Measurements from ENCODE around the gene LYZL1. TPM values are rescaled to one million over a fixed set of nuclear protein-coding genes. Genes with fewer than 3 reads are reported as not detected.
A peak's percentile ranks its signal among the peaks of the same experiment; 100 is the strongest.

LYZL1 gene
- total and polyA plus RNA-seq, 5 experiments from 2014 or later, result not detected

DNA sequence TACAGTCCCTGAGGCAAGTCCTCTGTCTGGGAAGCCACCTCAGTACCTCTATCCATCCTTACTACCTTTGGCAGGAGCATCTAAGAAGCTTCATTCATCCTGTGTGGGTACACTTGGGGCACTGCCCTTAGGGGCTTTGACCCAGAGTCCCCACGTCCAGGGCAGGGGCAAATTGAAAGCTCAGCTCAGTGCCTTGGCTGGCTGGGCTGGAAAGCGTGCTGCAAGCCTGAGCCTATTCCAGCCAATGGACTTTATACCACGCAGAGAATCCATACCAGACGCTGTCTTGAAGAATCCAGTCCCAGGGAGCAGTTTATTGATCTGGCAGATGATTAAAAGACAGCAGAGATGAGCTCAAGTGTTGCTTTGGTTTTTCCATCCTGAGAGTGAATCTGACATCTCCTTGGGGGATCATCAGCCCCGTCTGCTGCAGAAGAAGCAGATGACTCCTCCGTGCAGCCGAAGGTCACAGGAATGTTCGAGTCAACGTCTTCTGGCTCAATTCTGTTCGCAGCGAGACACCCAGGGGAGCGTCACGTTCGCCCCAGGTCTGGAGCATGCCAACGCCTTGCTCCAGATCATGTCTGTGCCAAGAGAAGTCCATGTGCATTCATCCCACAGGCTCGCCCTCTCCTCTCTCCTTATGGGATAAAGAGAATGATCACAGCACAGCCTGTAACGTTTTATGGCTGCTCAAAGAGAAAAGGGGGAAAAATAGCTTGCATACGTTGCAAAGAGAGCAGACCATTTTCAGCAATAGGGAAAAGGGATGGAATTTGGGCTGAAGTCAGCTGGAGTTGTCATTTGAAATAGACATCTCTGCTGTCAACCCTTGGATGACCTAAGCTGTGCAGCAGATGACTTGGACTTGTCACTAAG lies 35.8 kb upstream of the LYZL1 start:
- Mint-ChIP-seq H3K4me1 (no peaks in the 10 kb centered on the region), H3K27ac (no peak overlapping the region), H3K36me3 (no peaks in the 10 kb centered on the region), H3K27me3 (peaks cover 6 to 61% (median 30%) of the 10 kb centered on the region in 5 donors), H3K9me3 (peaks cover 0 to 3% (median 0%) of the 10 kb centered on the region in 9 donors), H3K4me3 (no peak overlapping the region)
- POLR2A ChIA-PET, result no interaction called here
- DNase-seq, result no peak
- no peak for ATAC-seq

DNA sequence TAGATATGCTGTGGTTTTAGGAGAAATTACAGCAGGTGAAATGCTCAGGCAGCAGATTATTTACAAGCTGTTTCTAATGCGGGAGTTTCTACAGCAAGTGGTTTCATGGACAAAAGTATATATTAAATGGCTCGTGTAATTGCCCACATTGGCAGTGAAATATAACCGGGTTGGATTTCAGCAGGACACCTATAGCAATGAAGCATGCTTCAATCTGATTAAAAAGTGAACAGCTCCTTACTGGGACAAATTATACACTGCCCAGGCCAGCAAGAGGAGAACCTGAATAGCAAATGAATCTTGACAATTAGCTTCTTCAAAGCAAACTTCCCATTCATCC lies 35.2 kb upstream of the LYZL1 start:
- POLR2A ChIA-PET, result no interaction called here
- ATAC-seq (no peak), DNase-seq (no peak)
- Mint-ChIP-seq H3K4me3 (no peak overlapping the region), H3K27ac (no peak overlapping the region), H3K27me3 (peaks cover 6 to 61% (median 30%) of the 10 kb centered on the region in 5 donors), H3K9me3 (peaks cover 0 to 7% (median 0%) of the 10 kb centered on the region in 9 donors), H3K36me3 (no peaks in the 10 kb centered on the region), H3K4me1 (no peaks in the 10 kb centered on the region)

DNA sequence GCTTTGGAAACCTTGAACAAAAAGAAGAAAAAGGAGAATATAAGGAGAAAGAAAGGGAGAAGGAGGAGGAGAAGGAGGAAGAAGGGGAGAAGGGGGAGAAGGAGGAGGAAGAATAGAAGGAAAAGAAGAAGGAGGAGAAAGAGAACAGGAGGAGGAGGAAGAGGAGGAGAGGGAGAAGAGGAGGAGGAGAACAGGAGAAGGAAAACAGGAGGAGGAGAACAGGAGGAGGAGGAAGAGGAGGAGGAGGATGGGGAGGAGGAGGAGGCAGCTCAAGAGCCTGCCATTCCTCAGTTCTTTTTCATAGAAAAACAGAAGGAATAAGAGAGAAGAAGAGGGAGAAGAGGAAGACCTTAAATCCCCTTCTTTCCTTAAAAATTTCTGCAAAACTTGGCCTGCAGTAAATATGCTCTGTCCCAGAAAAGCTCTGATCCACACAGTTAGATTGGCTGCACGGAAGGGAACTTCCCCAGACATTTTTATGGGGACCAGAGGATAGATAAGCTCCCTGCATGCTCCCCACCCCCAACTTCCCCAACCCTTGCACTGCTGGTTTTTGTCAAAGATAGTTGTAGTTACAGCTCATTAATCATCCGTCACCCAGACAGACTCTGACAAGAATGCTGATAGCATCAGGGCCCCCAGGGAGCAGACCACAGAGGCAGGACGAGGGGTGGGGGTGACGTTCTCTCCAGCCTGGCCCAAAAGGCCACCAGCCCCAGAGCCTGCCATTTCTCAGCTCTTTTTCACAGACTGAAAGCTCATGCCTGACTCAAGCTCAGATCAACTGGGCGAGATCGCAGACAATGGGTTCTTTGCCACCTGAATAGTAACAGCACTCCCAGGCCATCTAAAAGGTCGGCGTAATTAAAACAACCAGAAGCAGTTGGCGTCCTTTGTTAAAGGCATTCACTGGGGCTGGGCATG lies 34.5 kb upstream of the LYZL1 start:
- ATAC-seq, result no peak
- H3K4me1 Mint-ChIP-seq, result no peaks in the 10 kb centered on the region
- no peak overlapping the region for H3K27ac Mint-ChIP-seq
- DNase-seq, result no peak
- H3K9me3 Mint-ChIP-seq, result peaks cover 0 to 7% (median 0%) of the 10 kb centered on the region in 9 donors
- no peaks in the 10 kb centered on the region for H3K36me3 Mint-ChIP-seq
- POLR2A ChIA-PET, result no interaction called here
- no peak overlapping the region for H3K4me3 Mint-ChIP-seq
- H3K27me3 Mint-ChIP-seq, result peaks cover 6 to 61% (median 28%) of the 10 kb centered on the region in 5 donors

DNA sequence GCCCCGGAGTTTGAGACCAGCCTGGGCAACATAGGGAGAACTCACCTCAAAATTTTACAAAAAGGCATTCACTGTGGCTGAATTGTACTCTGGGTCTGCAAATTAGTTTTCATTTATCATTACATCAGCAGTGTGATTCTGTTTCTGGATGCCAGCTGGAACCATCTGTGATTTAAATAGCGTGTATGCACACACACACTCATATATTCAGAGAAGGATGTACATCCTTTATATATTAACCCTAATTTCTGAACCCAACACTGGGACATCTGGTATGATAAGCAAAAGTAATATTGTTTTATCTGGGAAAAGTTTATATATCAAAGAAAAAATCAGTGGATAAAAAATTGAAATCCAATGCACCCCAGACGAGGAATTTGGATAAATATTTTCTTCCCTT lies 33.8 kb upstream of the LYZL1 start:
- H3K36me3 Mint-ChIP-seq, result no peaks in the 10 kb centered on the region

DNA sequence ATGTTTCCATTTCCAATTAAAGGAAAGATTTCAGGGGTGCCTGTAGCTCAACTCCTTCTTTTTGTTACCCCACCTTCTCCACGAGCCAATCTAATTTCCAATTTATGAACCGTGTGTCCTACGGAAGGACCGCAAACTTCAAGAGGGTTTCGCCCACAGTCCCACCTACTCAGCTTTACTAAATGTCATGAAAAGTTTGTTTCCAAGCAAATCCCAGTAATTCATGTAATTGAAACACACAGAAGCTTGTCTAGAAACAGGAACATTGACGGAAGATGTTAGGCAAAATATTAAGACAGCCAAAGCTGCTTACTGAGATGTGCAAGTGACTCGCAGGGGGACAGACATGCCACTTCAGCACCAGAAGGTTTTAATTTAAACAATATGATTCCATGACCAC lies 32.9 kb upstream of the LYZL1 start:
- Mint-ChIP-seq H3K27me3 (peaks cover 6 to 61% (median 27%) of the 10 kb centered on the region in 5 donors), H3K9me3 (peaks cover 0 to 9% (median 0%) of the 10 kb centered on the region in 9 donors)
- POLR2A ChIA-PET, result no interaction called here

More for the DNA sequence above, 33.8 kb upstream of the LYZL1 start:
- no peak for DNase-seq
- POLR2A ChIA-PET, result no interaction called here
- no peak overlapping the region for H3K27ac Mint-ChIP-seq
- H3K4me1 Mint-ChIP-seq, result no peaks in the 10 kb centered on the region
- no peak for ATAC-seq
- H3K27me3 Mint-ChIP-seq, result peaks cover 6 to 61% (median 28%) of the 10 kb centered on the region in 5 donors
- no peak overlapping the region for H3K4me3 Mint-ChIP-seq
- H3K9me3 Mint-ChIP-seq, result peaks cover 0 to 9% (median 0%) of the 10 kb centered on the region in 9 donors

DNA sequence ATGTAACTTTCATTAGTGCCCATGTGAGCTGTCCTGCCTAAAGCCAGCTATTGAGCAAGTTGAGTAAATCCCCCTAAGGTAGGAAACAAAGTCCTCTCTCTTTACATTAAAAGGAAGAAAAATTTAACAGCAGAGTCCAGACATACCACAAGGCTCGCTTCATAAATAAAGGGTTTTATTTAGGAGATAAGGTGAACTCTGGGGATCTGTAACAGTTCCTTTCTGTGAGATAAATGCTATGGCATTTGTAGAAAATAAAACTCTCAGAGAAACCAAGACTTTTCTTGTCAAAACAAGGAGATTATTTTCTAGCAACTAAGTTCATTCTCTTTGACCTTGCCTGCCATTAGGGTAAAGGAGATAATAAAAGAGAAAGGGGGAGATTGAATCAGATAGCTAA lies 32.3 kb upstream of the LYZL1 start:
- Mint-ChIP-seq H3K4me3 (no peak overlapping the region), H3K9me3 (peaks cover 0 to 10% (median 0%) of the 10 kb centered on the region in 9 donors), H3K27ac (no peak overlapping the region), H3K36me3 (no peaks in the 10 kb centered on the region), H3K4me1 (no peaks in the 10 kb centered on the region), H3K27me3 (peaks cover 6 to 65% (median 26%) of the 10 kb centered on the region in 5 donors)
- POLR2A ChIA-PET, result no interaction called here
- no peak for DNase-seq
- ATAC-seq, result no peak

More for the DNA sequence above, 32.9 kb upstream of the LYZL1 start:
- DNase-seq (no peak), ATAC-seq (no peak)
- Mint-ChIP-seq H3K4me3 (no peak overlapping the region), H3K4me1 (no peaks in the 10 kb centered on the region), H3K36me3 (no peaks in the 10 kb centered on the region), H3K27ac (no peak overlapping the region)

DNA sequence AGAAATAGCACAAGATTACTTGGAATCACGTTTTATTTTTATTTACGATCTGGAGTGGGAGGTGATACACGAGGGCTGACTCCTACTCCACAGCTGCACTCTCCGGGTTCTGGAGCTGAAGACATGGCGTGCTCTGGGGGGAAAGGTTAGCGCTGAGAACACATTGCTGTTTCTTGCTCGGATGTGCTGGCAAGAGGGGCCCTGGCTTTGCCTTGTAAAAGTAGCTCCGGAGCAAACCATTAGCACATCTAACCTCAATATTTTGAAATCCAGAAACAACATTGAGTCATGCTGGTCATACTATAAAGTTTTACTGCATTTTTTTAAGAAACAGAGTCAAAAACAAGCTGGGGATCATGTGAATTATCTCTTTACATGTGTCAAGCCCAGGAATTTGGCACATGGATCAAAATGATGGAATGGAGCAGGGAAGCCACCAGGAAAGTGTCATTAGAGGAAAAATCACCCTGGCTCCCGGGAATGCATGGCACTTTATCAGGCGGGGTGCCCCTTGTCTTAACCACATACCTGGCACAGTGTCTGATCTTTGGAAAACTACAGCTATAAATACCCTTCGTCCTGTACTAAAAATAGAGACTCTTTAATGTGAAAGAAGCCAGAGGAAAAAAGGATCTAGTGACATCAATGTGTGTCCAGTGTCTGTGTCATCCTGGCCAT lies 31.6 kb upstream of the LYZL1 start:
- H3K4me3 Mint-ChIP-seq, result no peak overlapping the region
- POLR2A ChIA-PET, result no interaction called here
- H3K36me3 Mint-ChIP-seq, result no peaks in the 10 kb centered on the region
- ATAC-seq (no peak), DNase-seq (no peak)
- peaks cover 0 to 12% (median 0%) of the 10 kb centered on the region in 9 donors for H3K9me3 Mint-ChIP-seq
- H3K4me1 Mint-ChIP-seq, result no peaks in the 10 kb centered on the region
- no peak overlapping the region for H3K27ac Mint-ChIP-seq
- H3K27me3 Mint-ChIP-seq, result peaks cover 6 to 65% (median 31%) of the 10 kb centered on the region in 5 donors

DNA sequence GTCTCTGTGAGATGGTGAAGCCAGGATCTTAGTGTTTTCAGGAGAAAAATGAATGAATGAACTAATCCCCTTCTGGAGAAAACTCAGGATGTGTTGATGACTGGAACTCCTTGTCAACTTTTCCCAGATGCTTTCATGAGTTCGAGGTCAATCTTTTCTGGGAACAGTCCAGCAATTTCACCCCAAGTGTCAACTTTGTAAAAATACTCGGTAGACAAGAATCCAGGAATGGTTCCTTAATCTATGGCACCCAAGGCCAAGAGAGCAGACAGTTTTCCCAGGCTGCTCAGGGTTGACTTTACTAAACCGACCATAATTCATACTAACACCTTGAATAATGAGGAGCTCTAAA lies 31.1 kb upstream of the LYZL1 start:
- POLR2A ChIA-PET, result no interaction called here
- Mint-ChIP-seq H3K27me3 (peaks cover 4 to 65% (median 30%) of the 10 kb centered on the region in 5 donors), H3K27ac (no peak overlapping the region), H3K4me3 (no peak overlapping the region), H3K36me3 (no peaks in the 10 kb centered on the region), H3K4me1 (no peaks in the 10 kb centered on the region), H3K9me3 (peaks cover 0 to 12% (median 0%) of the 10 kb centered on the region in 9 donors)
- no peak for ATAC-seq
- no peak for DNase-seq

DNA sequence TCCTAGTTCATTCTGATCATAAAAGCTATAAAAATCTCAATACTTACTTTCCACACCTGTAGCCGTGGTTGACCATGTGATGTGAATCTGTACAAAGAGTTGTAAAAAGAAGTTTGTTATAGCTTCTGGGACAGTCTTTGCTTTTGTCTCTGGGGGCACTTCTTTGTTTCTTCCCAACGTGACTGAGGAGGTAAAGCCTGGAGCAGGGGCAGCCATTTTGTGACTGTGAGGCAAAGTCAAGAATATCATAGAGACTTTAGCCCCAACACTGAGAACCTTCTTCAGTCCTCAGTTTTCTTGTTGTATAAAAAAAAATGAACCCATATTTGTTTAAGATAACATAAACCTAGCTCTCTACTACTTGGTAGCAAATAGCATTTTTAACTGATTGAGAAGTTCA lies 29.4 kb upstream of the LYZL1 start:
- H3K4me1 Mint-ChIP-seq, result no peaks in the 10 kb centered on the region
- no peak for ATAC-seq
- H3K27me3 Mint-ChIP-seq, result peaks cover 5 to 59% (median 25%) of the 10 kb centered on the region in 5 donors
- H3K27ac Mint-ChIP-seq, result no peak overlapping the region
- H3K4me3 Mint-ChIP-seq, result no peak overlapping the region
- H3K36me3 Mint-ChIP-seq, result no peaks in the 10 kb centered on the region
- peaks cover 0 to 12% (median 0%) of the 10 kb centered on the region in 9 donors for H3K9me3 Mint-ChIP-seq
- POLR2A ChIA-PET, result no interaction called here
- no peak for DNase-seq

DNA sequence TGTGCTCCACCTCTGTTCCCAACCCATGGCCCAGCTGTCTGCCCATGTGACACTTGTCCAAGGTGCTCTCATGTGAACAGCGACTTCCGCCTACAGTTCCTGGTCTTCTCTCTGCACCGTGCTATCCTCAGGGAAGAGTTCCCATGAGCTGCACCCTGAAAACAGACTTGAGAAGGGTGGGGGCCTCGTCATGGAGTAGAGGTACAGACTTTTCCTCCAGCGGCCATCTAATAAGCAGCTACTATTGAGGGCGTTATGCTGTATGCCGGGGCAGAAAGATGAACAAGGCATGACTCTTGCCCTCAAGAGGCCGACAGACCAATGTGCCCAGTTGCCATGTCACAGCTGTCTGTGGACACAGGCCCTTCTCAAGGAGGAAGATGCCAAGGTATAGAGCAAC lies 25.4 kb upstream of the LYZL1 start:
- no peak for DNase-seq
- Mint-ChIP-seq H3K27ac (peak overlapping the region in 1 of 10 donors; percentile 14), H3K4me3 (no peak overlapping the region), H3K36me3 (no peaks in the 10 kb centered on the region), H3K4me1 (no peaks in the 10 kb centered on the region), H3K27me3 (peaks cover 1 to 29% (median 18%) of the 10 kb centered on the region in 5 donors), H3K9me3 (peaks cover 0 to 6% (median 0%) of the 10 kb centered on the region in 9 donors)
- POLR2A ChIA-PET, result no interaction called here
- no peak for ATAC-seq

DNA sequence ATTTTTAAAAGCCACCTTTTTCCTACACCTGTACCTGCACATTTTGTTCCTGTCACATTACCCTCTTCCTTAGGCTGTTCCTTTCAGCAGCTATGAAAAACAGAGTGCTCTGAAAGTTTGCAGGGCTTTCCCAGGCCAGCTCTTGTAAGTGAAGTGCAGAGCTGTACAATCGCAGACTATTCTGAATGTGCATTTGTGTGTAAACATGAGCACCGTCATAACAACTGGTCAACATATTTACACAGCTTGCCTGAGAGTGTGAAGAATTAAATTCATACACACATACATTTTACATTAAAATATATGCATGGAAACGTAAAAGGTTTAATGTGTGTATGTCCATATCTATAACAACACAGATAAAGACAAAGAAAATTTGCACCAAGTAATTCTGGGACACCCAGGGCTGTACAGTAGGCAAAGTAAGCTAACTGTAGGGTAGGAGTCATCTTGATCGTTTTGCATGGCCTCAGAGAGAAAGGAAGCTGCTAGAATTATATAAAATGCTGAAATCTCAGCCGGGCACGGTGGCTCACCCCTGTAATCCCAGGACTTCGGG lies 23.6 kb upstream of the LYZL1 start:
- Mint-ChIP-seq H3K27me3 (peaks cover 3 to 29% (median 22%) of the 10 kb centered on the region in 5 donors), H3K4me1 (no peaks in the 10 kb centered on the region)
- POLR2A ChIA-PET, result no interaction called here

DNA sequence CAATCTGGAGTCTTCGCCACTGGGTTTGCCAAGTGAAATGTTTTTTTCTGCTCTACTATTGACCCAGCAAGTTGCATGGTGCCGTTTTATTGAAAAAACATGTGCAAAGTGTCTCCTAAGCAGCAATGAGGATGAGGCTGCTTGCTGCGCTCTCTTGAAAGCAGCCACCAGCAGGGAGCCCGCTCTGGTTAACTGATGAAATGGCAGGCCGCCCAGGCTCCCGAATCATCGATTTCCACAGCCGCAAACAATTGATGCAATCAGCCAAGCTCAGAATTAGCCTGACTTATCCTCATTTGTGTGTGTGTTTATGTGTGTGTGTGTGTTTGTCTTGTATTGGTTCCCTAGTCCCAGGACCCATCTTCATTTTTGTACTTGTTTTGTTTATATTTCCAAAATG lies 22.2 kb upstream of the LYZL1 start:
- H3K27me3 Mint-ChIP-seq, result peaks cover 3 to 22% (median 21%) of the 10 kb centered on the region in 5 donors
- POLR2A ChIA-PET, result no interaction called here
- peaks cover 0 to 4% (median 0%) of the 10 kb centered on the region in 9 donors for H3K9me3 Mint-ChIP-seq
- H3K27ac Mint-ChIP-seq, result no peak overlapping the region
- H3K4me1 Mint-ChIP-seq, result no peaks in the 10 kb centered on the region
- no peaks in the 10 kb centered on the region for H3K36me3 Mint-ChIP-seq
- no peak for ATAC-seq
- no peak for DNase-seq
- no peak overlapping the region for H3K4me3 Mint-ChIP-seq

More for the DNA sequence above, 23.6 kb upstream of the LYZL1 start:
- no peak for ATAC-seq
- Mint-ChIP-seq H3K36me3 (no peaks in the 10 kb centered on the region), H3K27ac (no peak overlapping the region), H3K4me3 (no peak overlapping the region), H3K9me3 (peaks cover 0 to 5% (median 0%) of the 10 kb centered on the region in 9 donors)
- DNase-seq, result no peak
